A549 (cell line): ENCODE data around the gene ARHGEF1. TPM values are rescaled to one million over a fixed set of nuclear protein-coding genes. Genes with fewer than 3 reads are reported as not detected.
A peak's percentile ranks its signal among the peaks of the same experiment; 100 is the strongest.

Source experiments
- ATAC-seq, 2 experiments: fragments of 200-7000 bp in 1 of 2; fragments of >200 bp in 1 of 2; cut with Nextera tagmentation in 1 of 2; cut with Tn5 transposase in 1 of 2; 3 replicates each; pipeline versions ENCODE4 v1.8.0 to v1.9.1; 2018 to 2020; ENCODE audit warnings: mild to moderate bottlenecking in 1 of 2, moderate library complexity in 1 of 2
- CTCF ChIA-PET: fragments of 300-600 bp; sonication (Branson Sonifier 250); formaldehyde crosslinking; extraction: SDS; loops from one replicate; lab custom pipeline; 2021; ENCODE audit warnings: antibody characterized with exemption, inconsistent platforms; lab: Yijun Ruan, JAX
- POLR2A ChIA-PET: fragments of 350-600 bp; formaldehyde crosslinking; extraction: SDS; loops from one replicate; lab custom pipeline; 2021; ENCODE audit warnings: antibody characterized with exemption, inconsistent platforms; lab: Yijun Ruan, JAX
- DNase-seq, 2 experiments: peaks; one replicate each; pipeline versions ENCODE4 v3.0.0 to v3.0.0-alpha.2; 2011 to 2016; ENCODE audit warnings: low read depth in 1 of 2, low spot score in 1 of 2
- FAIRE-seq: peaks from 2 replicates; lab custom pipeline; 2011; peaks lifted over from hg19 to GRCh38; lab: Jason Lieb, UNC
- H3K27ac ChIP-seq, 2 experiments: fragments of >200 bp; sonication (Bioruptor Twin); formaldehyde crosslinking; 3 replicates each; pipeline ENCODE4 v1.5.1; 2016 to 2017
- H3K4me1 ChIP-seq: fragments of >200 bp; sonication (Bioruptor Twin); formaldehyde crosslinking; 3 replicates; pipeline ENCODE4 v1.6.1; 2016
- H3K4me2 ChIP-seq: fragments of >200 bp; sonication (Bioruptor Twin); formaldehyde crosslinking; 3 replicates; pipeline ENCODE4 v1.6.1; 2016
- H3K4me3 ChIP-seq: fragments of >200 bp; sonication (Bioruptor Twin); formaldehyde crosslinking; 3 replicates; pipeline ENCODE4 v1.5.1; 2016
- H3K9me3 ChIP-seq: fragments of >200 bp; sonication (Bioruptor Twin); formaldehyde crosslinking; 3 replicates; pipeline ENCODE4 v1.6.1; 2016
- CBX2 ChIP-seq: fragments of 200-600 bp; sonication (generic); IDR thresholded peaks from 2 replicates; pipeline ENCODE4 v1.6.1; 2016; ENCODE audit warnings: low read depth, mild to moderate bottlenecking, borderline replicate concordance
- CEBPB ChIP-seq, 2 experiments: fragments of >200 bp in 1 of 2; sonication (Bioruptor Twin) in 1 of 2; formaldehyde crosslinking in 1 of 2; IDR thresholded peaks; 2 replicates each; pipeline ENCODE4 v1.6.1; 2012 to 2016
- CHD4 ChIP-seq: fragments of 200-600 bp; sonication (generic); IDR thresholded peaks from 2 replicates; pipeline ENCODE4 v1.6.1; 2016; ENCODE audit warnings: antibody characterized with exemption, mild to moderate bottlenecking, borderline replicate concordance
- CTCF ChIP-seq: fragments of >200 bp; sonication (Bioruptor Twin); formaldehyde crosslinking; IDR thresholded peaks from 3 replicates; pipeline ENCODE4 v1.5.1; 2016
- E2F6 ChIP-seq: IDR thresholded peaks from 2 replicates; pipeline ENCODE4 v1.6.1; 2012; ENCODE audit warnings: low read depth, borderline replicate concordance
- EHMT2 ChIP-seq: fragments of 200-600 bp; sonication (generic); IDR thresholded peaks from 2 replicates; pipeline ENCODE4 v1.6.1; 2016; ENCODE audit warnings: antibody characterized with exemption, low read depth, mild to moderate bottlenecking, moderate library complexity
- FOSL2 ChIP-seq, 2 experiments: fragments of 450-650 bp in 1 of 2; fragments of >200 bp in 1 of 2; sonication (Bioruptor Twin) in 1 of 2; formaldehyde crosslinking; IDR thresholded peaks; 2 replicates each; pipeline versions ENCODE4 v1.5.0 to v1.6.1; 2016 to 2020; ENCODE audit warnings: mild to moderate bottlenecking in 1 of 2, moderate library complexity in 1 of 2
- FOXS1 ChIP-seq: fragments of 250-450 bp; sonication (Bioruptor Pico); IDR thresholded peaks from 2 replicates; pipeline ENCODE4 v1.5.0; 2020; ENCODE audit warnings: mild to moderate bottlenecking, moderate library complexity
- HES2 ChIP-seq: fragments of >200 bp; sonication (Bioruptor Twin); formaldehyde crosslinking; IDR thresholded peaks from 2 replicates; pipeline ENCODE4 v1.6.1; 2016
- HMGXB4 ChIP-seq: fragments of 250-450 bp; sonication (Bioruptor Pico); IDR thresholded peaks from 2 replicates; pipeline ENCODE4 v1.5.0; 2021; ENCODE audit warnings: mild to moderate bottlenecking, moderate library complexity, borderline replicate concordance
- JUN ChIP-seq, 2 experiments: fragments of >200 bp; sonication (Bioruptor Twin); formaldehyde crosslinking; IDR thresholded peaks; 2 replicates in 1 of 2; 3 replicates in 1 of 2; pipeline ENCODE4 v1.6.1; 2016 to 2017
- JUNB ChIP-seq: fragments of >200 bp; sonication (Bioruptor Twin); formaldehyde crosslinking; IDR thresholded peaks from 2 replicates; pipeline ENCODE4 v1.6.1; 2016
- MAZ ChIP-seq: fragments of 150-350 bp; IDR thresholded peaks from 2 replicates; pipeline ENCODE4 v1.6.1; 2014; ENCODE audit warnings: antibody characterized with exemption, low read depth, low read length, borderline replicate concordance
- NFE2L2 ChIP-seq: fragments of 150-350 bp; conservative IDR thresholded peaks from 2 replicates; pipeline ENCODE4 v1.6.1; 2014; ENCODE audit warnings: low read length
- POLR2AphosphoS2 ChIP-seq: conservative IDR thresholded peaks from 2 replicates; pipeline ENCODE4 v1.6.1; 2012; ENCODE audit warnings: low read length, improper control_type of control experiment, inconsistent platforms
- RAD21 ChIP-seq, 2 experiments: fragments of >200 bp in 1 of 2; sonication (Bioruptor Twin) in 1 of 2; formaldehyde crosslinking in 1 of 2; IDR thresholded peaks in 1 of 2; conservative IDR thresholded peaks in 1 of 2; 2 replicates in 1 of 2; 3 replicates in 1 of 2; pipeline ENCODE4 v1.6.1; 2012 to 2018; ENCODE audit warnings: inconsistent platforms in 1 of 2
- RARB ChIP-seq: fragments of 250-450 bp; sonication (Bioruptor Pico); IDR thresholded peaks from 2 replicates; pipeline ENCODE4 v1.8.0; 2021; ENCODE audit warnings: mild to moderate bottlenecking, moderate library complexity
- REST ChIP-seq: fragments of 200-600 bp; sonication (generic); IDR thresholded peaks from 2 replicates; pipeline ENCODE4 v1.6.1; 2016; ENCODE audit warnings: antibody characterized with exemption, mild to moderate bottlenecking, moderate library complexity
- RFX5 ChIP-seq: fragments of 450-650 bp; IDR thresholded peaks from 2 replicates; pipeline ENCODE4 v1.7.1; 2014; ENCODE audit warnings: antibody characterized with exemption, mild to moderate bottlenecking, moderate library complexity
- SREBF2 ChIP-seq: fragments of 450-650 bp; IDR thresholded peaks from 2 replicates; pipeline ENCODE4 v1.6.1; 2014; ENCODE audit warnings: mild to moderate bottlenecking, moderate library complexity
- ZC3H11A ChIP-seq: fragments of 450-650 bp; IDR thresholded peaks from 2 replicates; pipeline ENCODE4 v1.6.1; 2014; ENCODE audit warnings: antibody characterized with exemption, mild to moderate bottlenecking
- ZNF302 ChIP-seq: fragments of 250-450 bp; sonication (Bioruptor Pico); IDR thresholded peaks from 2 replicates; pipeline ENCODE4 v1.9.0; 2021; ENCODE audit warnings: inconsistent platforms, mild to moderate bottlenecking, moderate library complexity
- ZSCAN20 ChIP-seq: fragments of 250-450 bp; sonication (Bioruptor Pico); IDR thresholded peaks from 2 replicates; pipeline ENCODE4 v1.8.0; 2022; ENCODE audit warnings: mild to moderate bottlenecking, moderate library complexity
- WGBS: methylation state at CpG from one replicate; pipeline ENCODE4 v1.1.6; 2017; ENCODE audit errors: missing lambda C conversion rate; 5-methylcytosine and 5-hydroxymethylcytosine counted together
- polyA plus RNA-seq, 4 experiments: library from polyadenylated mRNA; depleted of rRNA in 3 of 4; stranded (reverse); fragments of >200 nt; fragmentation: RNase III in 1 of 4; extraction: RNeasy Plus Mini Kit Qiagen cat#74134 plus additional on column Dnase treatment in 1 of 4; gene quantifications; 2 replicates in 3 of 4; 3 replicates in 1 of 4; pipeline ENCODE4 v1.2.3, GENCODE V29; 2011 to 2017

The ARHGEF1 gene
- polyA plus RNA-seq, 2 of the 4 experiments (the other 2 are of a cell fraction), result 38.0 to 84.2 TPM

DNA sequence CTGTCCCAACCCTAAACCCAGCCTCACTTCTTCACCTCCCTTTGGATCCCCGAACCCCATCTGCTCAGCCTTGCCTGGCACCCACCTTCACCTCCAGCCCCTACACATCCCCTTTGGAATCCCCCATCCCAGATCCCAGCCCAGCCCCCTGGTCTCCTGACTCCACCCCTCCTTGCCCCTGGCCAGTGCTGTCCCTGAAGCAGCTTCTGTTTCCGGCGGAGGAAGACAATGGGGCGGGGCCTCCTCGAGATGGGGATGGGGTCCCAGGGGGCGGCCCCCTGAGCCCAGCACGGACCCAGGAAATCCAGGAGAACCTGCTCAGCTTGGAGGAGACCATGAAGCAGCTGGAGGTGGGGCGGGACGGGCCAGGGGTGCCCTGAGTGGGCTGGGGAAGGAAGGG is 23.3 kb downstream of the ARHGEF1 start:
- H3K27ac ChIP-seq, result peak overlapping the region in 1 of 2 experiments; percentile 78; a peak in 3 of 6 replicates
- FAIRE-seq (no peak), DNase-seq (no peak), ATAC-seq (no peak)
- WGBS, result 77% methylated on average over 8 of the region's 9 CpGs
- no peak overlapping the region for H3K4me2 ChIP-seq
- H3K4me1 ChIP-seq, result peaks cover 46% of the 10 kb centered on the region
- TF ChIP-seq RARB (CRISPR knock-in tag) (no peak), CHD4 (no peak), CBX2 (no peak), JUN (IDR thresholded peaks at IDR 0.05) (no peak), MAZ (no peak), EHMT2 (no peak), CTCF (no peak)
- H3K4me3 ChIP-seq, result no peak overlapping the region
- POLR2A ChIA-PET, result no interaction called here
- H3K9me3 ChIP-seq, result no peaks in the 10 kb centered on the region
- CTCF ChIA-PET, result interaction anchor here (0.6 to 4.9 kb wide), 11 partner anchors 11 to 398 kb away, joined by 3 to 28 read pairs (median 7); partner anchors contain the start of genes RABAC1 and RPS19

DNA sequence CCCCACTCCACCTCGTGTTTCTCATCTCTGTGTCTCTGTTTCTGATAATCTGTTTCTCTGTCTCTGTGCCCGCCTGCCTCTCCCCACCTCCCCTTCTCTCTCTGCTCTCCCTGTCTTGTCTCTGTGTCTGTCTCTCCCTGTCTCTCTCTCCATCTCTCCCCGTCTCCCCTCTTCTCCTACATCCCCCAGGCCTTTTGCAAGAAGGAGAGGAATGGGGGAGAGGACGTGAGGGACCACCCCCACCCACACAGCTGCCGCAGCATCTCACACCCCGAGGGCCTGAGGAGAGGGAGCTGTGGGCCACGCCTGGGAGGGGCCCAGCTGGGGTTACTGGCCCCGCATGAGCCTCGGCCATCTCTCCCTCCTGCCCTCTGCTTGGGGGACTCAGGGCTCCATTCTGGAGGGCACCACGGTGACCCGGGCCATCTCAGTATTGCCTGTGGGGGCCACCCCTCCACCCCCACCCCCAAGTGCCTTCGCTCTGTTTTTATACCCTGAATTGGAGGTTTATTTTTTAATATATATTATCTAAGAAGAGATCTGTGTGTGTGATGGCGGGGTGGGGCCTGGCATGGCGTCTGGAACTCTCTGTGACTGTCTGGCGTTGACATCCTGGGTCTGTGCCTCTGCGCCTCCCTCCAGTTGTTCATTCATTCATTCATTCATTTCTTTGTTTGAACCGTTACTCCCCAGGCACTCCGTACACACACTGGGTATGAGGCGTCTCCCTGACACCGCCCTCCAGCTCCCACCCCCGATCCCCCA is 24.1 kb downstream of the ARHGEF1 start:
- WGBS, result 81% methylated on average over 21 of the region's 21 CpGs
- CTCF ChIA-PET, result interaction anchor here (0.5 to 4.9 kb wide), 12 partner anchors 12 to 260 kb away, joined by 3 to 28 read pairs (median 6); partner anchors contain the start of genes RABAC1 and RPS19
- no peak overlapping the region for H3K4me2 ChIP-seq
- H3K9me3 ChIP-seq, result no peaks in the 10 kb centered on the region
- DNase-seq (no peak), FAIRE-seq (no peak), ATAC-seq (no peak)
- TF ChIP-seq HES2 (no peak), FOXS1 (CRISPR knock-in tag) (no peak), ZC3H11A (no peak), ZNF302 (CRISPR knock-in tag) (no peak), FOSL2 (IDR thresholded peaks at IDR 0.05) (no peak), FOSL2 (CRISPR knock-in tag; IDR thresholded peaks at IDR 0.05) (no peak), NFE2L2 (no peak), HMGXB4 (CRISPR knock-in tag) (no peak)
- H3K4me1 ChIP-seq, result peaks cover 46% of the 10 kb centered on the region
- peak overlapping the region in 1 of 2 experiments; percentile 40; a peak in 1 of 6 replicates for H3K27ac ChIP-seq
- H3K4me3 ChIP-seq, result no peak overlapping the region
- POLR2A ChIA-PET, result no interaction called here

DNA sequence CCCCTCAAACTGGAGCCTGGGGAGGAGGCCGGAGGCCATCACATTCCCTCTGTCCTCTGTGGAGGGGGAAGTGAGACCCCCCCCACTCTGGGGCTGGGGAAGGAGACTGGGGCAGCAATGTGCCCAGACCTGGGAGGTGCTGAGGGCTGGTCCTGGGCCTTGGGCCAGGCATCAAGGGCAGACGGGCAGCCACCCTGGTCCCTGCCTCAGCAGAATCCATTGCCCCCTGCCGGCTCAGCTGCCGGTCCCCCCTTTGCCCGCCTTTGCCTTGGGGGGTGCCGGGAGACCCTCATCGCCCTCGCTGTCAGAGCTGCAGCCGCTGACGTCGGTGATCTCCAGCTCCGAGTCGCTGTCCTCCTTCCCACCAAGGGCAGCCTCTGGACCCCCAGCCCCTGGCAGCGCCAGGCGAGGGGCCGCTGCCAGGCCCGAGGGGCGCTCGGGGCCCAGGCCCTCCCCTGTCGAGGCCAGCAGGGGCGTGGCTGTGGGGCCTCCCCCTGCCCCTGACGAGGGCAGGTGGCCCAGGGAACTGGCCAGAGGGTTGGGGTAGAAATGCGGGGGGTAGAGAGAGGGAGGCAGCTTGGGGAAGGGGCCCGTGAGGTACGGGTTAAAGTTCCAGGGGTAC is 25.1 kb downstream of the ARHGEF1 start:
- H3K27ac ChIP-seq, result no peak overlapping the region
- H3K4me3 ChIP-seq, result no peak overlapping the region
- ChIA-PET POLR2A (no interaction called here), CTCF (interaction anchor here (0.6 to 4.9 kb wide), 14 partner anchors 12 to 104 kb away, joined by 3 to 28 read pairs (median 4); partner anchors contain the start of gene RABAC1)
- no peaks in the 10 kb centered on the region for H3K9me3 ChIP-seq
- FAIRE-seq, result no peak
- no peak for ATAC-seq
- no peak overlapping the region for H3K4me2 ChIP-seq
- WGBS, result 92% methylated on average over 24 of the region's 25 CpGs
- H3K4me1 ChIP-seq, result peaks cover 46% of the 10 kb centered on the region
- no peak for DNase-seq
- no peak for TF ChIP-seq FOXS1 (CRISPR knock-in tag)
- TF ChIP-seq CEBPB (IDR thresholded peaks at IDR 0.05), result no peak
- TF ChIP-seq CHD4, result no peak
- no peak for TF ChIP-seq SREBF2
- TF ChIP-seq REST, result no peak
- TF ChIP-seq POLR2AphosphoS2, result no peak
- no peak for TF ChIP-seq RAD21 (conservative IDR thresholded peaks at IDR 0.05 in 1 of 2, IDR thresholded peaks at IDR 0.05 in 1 of 2)
- no peak for TF ChIP-seq RFX5
- TF ChIP-seq ZSCAN20 (CRISPR knock-in tag), result no peak
- no peak for TF ChIP-seq JUNB
- TF ChIP-seq E2F6, result no peak
